HG03066 (cell line): Measurements from ENCODE around the gene CLEC4F.

Experiments
- ATAC-seq: cut with Tn5 transposase; IDR thresholded peaks from one replicate; pipeline ENCODE4 v1.9.1; 2021; ENCODE audit warnings: low read depth; ENCODE audit not compliant: unreplicated experiment

The CLEC4F gene

GRCh38 chr2:70789304-70790135, 30.9 kb downstream of the CLEC4F start:
- ATAC-seq, result no peak

GRCh38 chr2:70785137-70785911, 35.1 kb downstream of the CLEC4F start:
- ATAC-seq, result no peak

GRCh38 chr2:70784320-70784719, 36.1 kb downstream of the CLEC4F start:
- ATAC-seq, result no peak

- ATAC-seq, result no peak
Observed at GRCh38 chr2:70779911-70780545, 40.4 kb downstream of the CLEC4F start.

- ATAC-seq, result no peak
Observed at GRCh38 chr2:70779491-70779890, 40.9 kb downstream of the CLEC4F start.

- ATAC-seq, result no peak
Observed at GRCh38 chr2:70778676-70779075, 41.7 kb downstream of the CLEC4F start.

GRCh38 chr2:70777450-70777849, 42.9 kb downstream of the CLEC4F start:
- no peak for ATAC-seq

- no peak for ATAC-seq
Observed at GRCh38 chr2:70776266-70776665, 44.1 kb downstream of the CLEC4F start.

- ATAC-seq, result no peak
Observed at GRCh38 chr2:70775141-70775540, 45.3 kb downstream of the CLEC4F start.

- ATAC-seq, result no peak
Observed at GRCh38 chr2:70772486-70773155, 47.8 kb downstream of the CLEC4F start.

GRCh38 chr2:70771446-70771845, 49.0 kb downstream of the CLEC4F start:
- ATAC-seq, result no peak

- no peak for ATAC-seq
Observed at GRCh38 chr2:70769450-70769849, 50.9 kb downstream of the CLEC4F start.

GRCh38 chr2:70768590-70769085, 51.8 kb downstream of the CLEC4F start:
- ATAC-seq, result no peak

- no peak for ATAC-seq
Observed at GRCh38 chr2:70767699-70768589, 52.5 kb downstream of the CLEC4F start, which contains the start of gene ADD2. TSS of gene ADD2 (minus strand) at chr2:70768200. CDS start at chr2:70706408, 61,792 bp downstream.

- ATAC-seq, result no peak
Observed at GRCh38 chr2:70767079-70767698, 53.2 kb downstream of the CLEC4F start.

- no peak for ATAC-seq
Observed at GRCh38 chr2:70766357-70767078, 53.9 kb downstream of the CLEC4F start.

- no peak for ATAC-seq
Observed at GRCh38 chr2:70765507-70765906, 54.9 kb downstream of the CLEC4F start.

GRCh38 chr2:70759446-70759845, 61.0 kb downstream of the CLEC4F start:
- no peak for ATAC-seq
